Measurements from ENCODE around the gene SGF29. TPM values are rescaled to one million over a fixed set of nuclear protein-coding genes. Genes with fewer than 3 reads are reported as not detected.

The SGF29 gene
- total and polyA plus RNA-seq, 2 of the 4 experiments (the other 2 are of a cell fraction): 4.3 to 7.7 TPM

- ChIA-PET POLR2A (ENCODE audit: unreplicated experiment) (no interaction called here), CTCF (no interaction called here)
- no peaks in the 10 kb centered on the region for H3K36me3 ChIP-seq (ENCODE audit: control insufficient read depth, insufficient read depth, low read length)
- H3K18ac ChIP-seq (ENCODE audit: low read depth, low read length): no peak overlapping the region
- H2AK5ac ChIP-seq (ENCODE audit: low read depth, low read length): no peak overlapping the region
- H4K5ac ChIP-seq (ENCODE audit: low read depth, low read length): no peak overlapping the region
- H3K4me3 ChIP-seq (ENCODE audit: insufficient read depth, low read depth, low read length): no peak overlapping the region
- dilution Hi-C loops (cut with HindIII; ENCODE audit: low sequenced_read_pairs, unreplicated experiment) (no loop called here), intact Hi-C loops (cut with micrococcal nuclease) (loop anchor here (5.0 kb wide), 2 partner anchors 79 to 339 kb away; partner anchors contain the start of gene NUPR1), in situ Hi-C loops (cut with MboI; ENCODE audit: low sequenced_read_pairs) (loop anchor here (10.0 kb wide), 1 partner anchor 342 kb away; no protein-coding TSS in a partner anchor)
- H4K91ac ChIP-seq (ENCODE audit: insufficient read depth, low read depth, low read length): no peak overlapping the region
- no peaks in the 10 kb centered on the region for H3K79me1 ChIP-seq (ENCODE audit: low read depth in 1 of 2, low read length in 2 of 2)
- 80% methylated on average over 6 of the region's 7 CpGs; no CpG with 5 or more reads in 1 of the 2 experiments for WGBS, 2 experiments (ENCODE audit: extremely low coverage in 2 of 2, insufficient read length in 1 of 2)
- H2BK5ac ChIP-seq (ENCODE audit: low read depth, low read length, poor library complexity, severe bottlenecking): no peak overlapping the region
- no peak overlapping the region for H2BK120ac ChIP-seq (ENCODE audit: low read depth, low read length)
- TF ChIP-seq MXI1 (IDR thresholded peaks at IDR 0.05; ENCODE audit: borderline replicate concordance, low read depth, low read length) (no peak), CHD1 (IDR thresholded peaks at IDR 0.05; ENCODE audit: low read depth, low read length) (no peak), RCOR1 (IDR thresholded peaks at IDR 0.05; ENCODE audit: insufficient replicate concordance, low read length) (no peak), RFX5 (IDR thresholded peaks at IDR 0.05; ENCODE audit: low read depth, low read length) (no peak), RAD21 (IDR thresholded peaks at IDR 0.05; ENCODE audit: low read length) (no peak), CEBPB (IDR thresholded peaks at IDR 0.05; ENCODE audit: low read depth, low read length) (no peak), SMC3 (IDR thresholded peaks at IDR 0.05; ENCODE audit: low read depth, low read length) (no peak), MAZ (IDR thresholded peaks at IDR 0.05; ENCODE audit: borderline replicate concordance, low read depth, low read length) (no peak), NFE2L2 (IDR thresholded peaks at IDR 0.05; ENCODE audit: low read depth, low read length) (no peak), BHLHE40 (IDR thresholded peaks at IDR 0.05; ENCODE audit: low read depth, low read length) (no peak), CTCF (conservative IDR thresholded peaks at IDR 0.05; ENCODE audit: low read depth, low read length) (no peak), MAFK (IDR thresholded peaks at IDR 0.05; ENCODE audit: low read depth, low read length) (no peak), FOS (IDR thresholded peaks at IDR 0.05; ENCODE audit: low read depth, low read length) (no peak), POLR2A (IDR thresholded peaks at IDR 0.05; ENCODE audit: low read depth, low read length) (no peak)
- TF ChIP-seq, protein P1, sequence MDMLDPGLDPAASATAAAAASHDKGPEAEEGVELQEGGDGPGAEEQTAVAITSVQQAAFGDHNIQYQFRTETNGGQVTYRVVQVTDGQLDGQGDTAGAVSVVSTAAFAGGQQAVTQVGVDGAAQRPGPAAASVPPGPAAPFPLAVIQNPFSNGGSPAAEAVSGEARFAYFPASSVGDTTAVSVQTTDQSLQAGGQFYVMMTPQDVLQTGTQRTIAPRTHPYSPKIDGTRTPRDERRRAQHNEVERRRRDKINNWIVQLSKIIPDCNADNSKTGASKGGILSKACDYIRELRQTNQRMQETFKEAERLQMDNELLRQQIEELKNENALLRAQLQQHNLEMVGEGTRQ (IDR thresholded peaks at IDR 0.05; ENCODE audit: low read depth, low read length): no peak
- TF ChIP-seq, protein P2, sequence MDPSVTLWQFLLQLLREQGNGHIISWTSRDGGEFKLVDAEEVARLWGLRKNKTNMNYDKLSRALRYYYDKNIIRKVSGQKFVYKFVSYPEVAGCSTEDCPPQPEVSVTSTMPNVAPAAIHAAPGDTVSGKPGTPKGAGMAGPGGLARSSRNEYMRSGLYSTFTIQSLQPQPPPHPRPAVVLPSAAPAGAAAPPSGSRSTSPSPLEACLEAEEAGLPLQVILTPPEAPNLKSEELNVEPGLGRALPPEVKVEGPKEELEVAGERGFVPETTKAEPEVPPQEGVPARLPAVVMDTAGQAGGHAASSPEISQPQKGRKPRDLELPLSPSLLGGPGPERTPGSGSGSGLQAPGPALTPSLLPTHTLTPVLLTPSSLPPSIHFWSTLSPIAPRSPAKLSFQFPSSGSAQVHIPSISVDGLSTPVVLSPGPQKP (IDR thresholded peaks at IDR 0.05; ENCODE audit: borderline replicate concordance, low read depth, low read length): no peak
- H3K9ac ChIP-seq (ENCODE audit: low read depth, low read length): no peak overlapping the region
- no peak for DNase-seq
- no peaks in the 10 kb centered on the region for H3K4me1 ChIP-seq (ENCODE audit: control insufficient read depth, insufficient read depth, low read length)
- no peaks in the 10 kb centered on the region for H4K20me1 ChIP-seq (ENCODE audit: insufficient read depth, low read length)
- peaks cover 10% of the 10 kb centered on the region; the same call in 1 of the 2 replicates for H3K27me3 ChIP-seq (ENCODE audit: control insufficient read depth, insufficient read depth, low read length)
- H3K9me3 ChIP-seq (ENCODE audit: control insufficient read depth, insufficient read depth, low read length): no peaks in the 10 kb centered on the region
- no peak overlapping the region for H3K4me2 ChIP-seq (ENCODE audit: low read depth, low read length)
- no peak overlapping the region for H4K8ac ChIP-seq (ENCODE audit: low read depth in 2 of 2, low read length in 2 of 2)
- H2AK9ac ChIP-seq (replicated peaks; ENCODE audit: low read depth, low read length, poor library complexity): no peak overlapping the region
- H3K9me1 ChIP-seq (ENCODE audit: insufficient read depth, low read length): no peaks in the 10 kb centered on the region
- no peak overlapping the region for H2BK15ac ChIP-seq (ENCODE audit: low read depth, low read length)
- H2AFZ ChIP-seq (replicated peaks; ENCODE audit: low read length, poor library complexity): no peak overlapping the region
- no peak overlapping the region for H3K27ac ChIP-seq (ENCODE audit: insufficient read depth, low read length)
- no peak overlapping the region for H3K56ac ChIP-seq (ENCODE audit: extremely low read depth, insufficient read depth, low read length)
- no peak overlapping the region for H3K23ac ChIP-seq (ENCODE audit: low read depth, low read length)
- no peak overlapping the region for H3K14ac ChIP-seq (replicated peaks; ENCODE audit: low read depth, low read length)
- H3K4ac ChIP-seq (ENCODE audit: low read depth, low read length): no peak overlapping the region
- BruUV-seq (replicated peaks): no TSS peak
- no peak overlapping the region for H2BK20ac ChIP-seq (ENCODE audit: low read depth, low read length)
- ATAC-seq (ENCODE audit: low read depth): no peak
Observed at GRCh38 chr16:28616636-28617035, 62.9 kb downstream of the SGF29 start.

Measured in IMR-90 (cell line).